DND-41 (cell line): ENCODE measurements around the gene TSC2.

Experiments
- ATAC-seq: fragments of 200-7000 bp; cut with Tn5 transposase; 3 replicates; pipeline ENCODE4 v1.9.1; 2021; ENCODE audit warnings: low read depth; ENCODE audit not compliant: insufficient read depth
- DNase-seq: peaks from one replicate; pipeline ENCODE4 v3.0.0-alpha.2; 2020
- H2AFZ ChIP-seq: 2 replicates; pipeline ENCODE4 v1.6.0; 2012; ENCODE audit warnings: low read depth, low read length
- H3K27ac ChIP-seq: 2 replicates; pipeline ENCODE4 v1.5.1; 2012; ENCODE audit warnings: low read length, inconsistent platforms
- H3K27me3 ChIP-seq: fragments of 200-600 bp; sonication (generic); 2 replicates; pipeline ENCODE4 v1.6.0; 2012; ENCODE audit warnings: low read length, mild to moderate bottlenecking, inconsistent platforms; ENCODE audit not compliant: insufficient read depth, poor library complexity
- H3K36me3 ChIP-seq: 2 replicates; pipeline ENCODE4 v1.5.1; 2012; ENCODE audit warnings: low read length, inconsistent platforms; ENCODE audit not compliant: insufficient read depth
- H3K4me1 ChIP-seq: 2 replicates; pipeline ENCODE4 v1.5.1; 2012; ENCODE audit warnings: mild to moderate bottlenecking, low read length; ENCODE audit not compliant: insufficient read depth
- H3K4me2 ChIP-seq: 2 replicates; pipeline ENCODE4 v1.6.0; 2012; ENCODE audit warnings: mild to moderate bottlenecking, moderate library complexity, low read length, inconsistent platforms; ENCODE audit not compliant: insufficient read depth
- H3K4me3 ChIP-seq, 2 experiments: fragments of 200-600 bp in 1 of 2; shearing (Covaris generic) in 1 of 2; 2 replicates each; pipeline ENCODE4 v1.5.1; 2012 to 2016; ENCODE audit warnings: inconsistent platforms in 2 of 2, low read length in 2 of 2, mild to moderate bottlenecking in 2 of 2, low read depth in 1 of 2, moderate library complexity in 1 of 2
- H3K79me2 ChIP-seq: 2 replicates; pipeline ENCODE4 v1.6.0; 2012; ENCODE audit warnings: low read length, inconsistent platforms; ENCODE audit not compliant: insufficient read depth
- H3K9ac ChIP-seq: 2 replicates; pipeline ENCODE4 v1.6.0; 2012; ENCODE audit warnings: low read depth, mild to moderate bottlenecking, inconsistent platforms, low read length, moderate library complexity
- H3K9me3 ChIP-seq: 2 replicates; pipeline ENCODE4 v1.5.1; 2012; ENCODE audit warnings: low read length, moderate library complexity, mild to moderate bottlenecking, inconsistent platforms; ENCODE audit not compliant: insufficient read depth, severe bottlenecking
- H4K20me1 ChIP-seq: 2 replicates; pipeline ENCODE4 v1.6.0; 2012; ENCODE audit warnings: low read length; ENCODE audit not compliant: insufficient read depth
- EZH2 ChIP-seq: IDR thresholded peaks from 3 replicates; pipeline ENCODE4 v1.6.1; 2012; ENCODE audit warnings: borderline replicate concordance, low read depth, mild to moderate bottlenecking, moderate library complexity, low read length, inconsistent platforms; ENCODE audit not compliant: severe bottlenecking
- TF ChIP-seq, protein P1 (sequence below): IDR thresholded peaks from 2 replicates; pipeline ENCODE4 v1.5.1; 2012; ENCODE audit warnings: borderline replicate concordance, low read length, moderate library complexity, mild to moderate bottlenecking; ENCODE audit not compliant: poor library complexity, severe bottlenecking; ENCODE audit errors: extremely low read depth

Gene TSC2

DNA sequence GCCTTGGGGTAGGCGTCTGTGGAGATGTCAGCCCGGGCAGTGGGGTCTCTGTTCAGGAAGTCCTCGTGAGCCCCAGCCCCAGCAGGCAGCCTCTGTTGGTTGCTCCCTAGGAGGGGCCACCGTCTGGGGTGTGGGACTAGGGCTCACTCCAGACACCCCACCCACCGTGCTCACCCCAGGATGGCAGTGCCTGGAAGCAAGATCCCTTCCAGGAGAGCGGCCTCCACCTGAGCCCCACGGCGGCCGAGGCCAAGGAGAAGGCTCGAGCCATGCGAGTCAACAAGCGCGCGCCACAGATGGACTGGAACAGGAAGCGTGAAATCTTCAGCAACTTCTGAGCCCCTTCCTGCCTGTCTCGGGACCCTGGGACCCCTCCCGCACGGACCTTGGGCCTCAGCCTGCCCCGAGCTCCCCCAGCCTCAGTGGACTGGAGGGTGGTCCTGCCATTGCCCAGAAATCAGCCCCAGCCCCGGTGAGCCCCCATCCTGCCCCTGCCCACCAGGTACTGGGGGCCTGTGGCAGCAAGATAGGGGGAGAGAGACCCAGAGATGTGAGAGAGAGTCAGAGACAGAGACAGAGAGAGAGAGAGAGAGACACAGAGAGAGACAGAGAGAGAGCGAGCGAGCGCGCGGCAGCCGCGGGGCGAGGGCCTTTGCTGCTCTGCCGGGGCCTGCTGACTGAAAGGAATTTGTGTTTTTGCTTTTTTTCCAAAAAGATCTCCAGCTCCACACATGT is 10.0 kb upstream of the TSC2 start:
- DNase-seq = no peak
- no peak for ATAC-seq
- TF ChIP-seq, protein P1, sequence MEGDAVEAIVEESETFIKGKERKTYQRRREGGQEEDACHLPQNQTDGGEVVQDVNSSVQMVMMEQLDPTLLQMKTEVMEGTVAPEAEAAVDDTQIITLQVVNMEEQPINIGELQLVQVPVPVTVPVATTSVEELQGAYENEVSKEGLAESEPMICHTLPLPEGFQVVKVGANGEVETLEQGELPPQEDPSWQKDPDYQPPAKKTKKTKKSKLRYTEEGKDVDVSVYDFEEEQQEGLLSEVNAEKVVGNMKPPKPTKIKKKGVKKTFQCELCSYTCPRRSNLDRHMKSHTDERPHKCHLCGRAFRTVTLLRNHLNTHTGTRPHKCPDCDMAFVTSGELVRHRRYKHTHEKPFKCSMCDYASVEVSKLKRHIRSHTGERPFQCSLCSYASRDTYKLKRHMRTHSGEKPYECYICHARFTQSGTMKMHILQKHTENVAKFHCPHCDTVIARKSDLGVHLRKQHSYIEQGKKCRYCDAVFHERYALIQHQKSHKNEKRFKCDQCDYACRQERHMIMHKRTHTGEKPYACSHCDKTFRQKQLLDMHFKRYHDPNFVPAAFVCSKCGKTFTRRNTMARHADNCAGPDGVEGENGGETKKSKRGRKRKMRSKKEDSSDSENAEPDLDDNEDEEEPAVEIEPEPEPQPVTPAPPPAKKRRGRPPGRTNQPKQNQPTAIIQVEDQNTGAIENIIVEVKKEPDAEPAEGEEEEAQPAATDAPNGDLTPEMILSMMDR = no peak
- no peak for TF ChIP-seq EZH2
- Histone ChIP-seq H4K20me1 (no peaks in the 10 kb centered on the region), H3K36me3 (no peaks in the 10 kb centered on the region), H3K9me3 (no peaks in the 10 kb centered on the region), H3K9ac (no peak overlapping the region), H2AFZ (no peak overlapping the region), H3K4me3 (no peak overlapping the region), H3K79me2 (no peaks in the 10 kb centered on the region), H3K27ac (no peak overlapping the region), H3K27me3 (no peaks in the 10 kb centered on the region), H3K4me2 (no peak overlapping the region), H3K4me1 (no peaks in the 10 kb centered on the region)

DNA sequence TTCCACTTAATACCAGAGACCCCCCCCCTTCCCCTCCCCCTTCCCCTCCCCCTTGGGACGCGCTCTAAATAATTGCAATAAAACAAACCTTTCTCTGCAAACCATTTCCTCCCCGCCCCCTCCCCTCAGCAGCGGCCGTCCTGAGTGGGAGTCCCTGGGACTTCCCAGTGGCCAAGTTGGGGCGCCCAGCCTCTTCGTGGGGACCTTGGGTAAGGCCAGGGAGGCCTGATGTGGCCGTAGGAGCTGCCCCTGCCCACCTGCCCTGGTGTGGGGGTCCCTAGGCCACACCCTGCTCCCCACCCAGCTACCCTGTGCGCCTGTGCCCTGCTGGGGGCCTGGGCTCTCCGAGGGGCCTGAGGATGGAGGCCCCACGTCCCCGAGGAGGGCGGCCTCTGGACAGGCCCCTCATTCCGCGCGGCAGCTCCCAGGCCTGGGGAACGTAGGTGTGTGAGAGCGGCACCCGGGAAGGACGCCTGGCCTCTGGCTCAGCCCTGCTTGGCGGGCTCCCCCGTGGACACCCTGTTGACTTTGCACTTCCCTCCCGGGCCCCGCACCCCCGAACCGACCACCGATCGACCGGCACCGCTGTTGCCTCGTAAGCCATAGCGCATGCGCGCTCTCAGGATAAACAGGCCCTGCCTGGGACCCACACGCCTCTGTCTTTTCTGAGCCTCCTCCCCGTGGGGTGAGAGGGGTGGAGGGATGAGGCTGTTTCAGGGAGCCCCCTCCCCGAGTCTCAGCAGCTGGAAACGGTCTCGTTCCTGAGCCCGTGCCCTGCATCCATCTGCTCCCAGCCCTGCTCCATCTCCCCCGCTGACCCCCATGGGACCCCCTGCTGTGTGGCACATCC is 9.2 kb upstream of the TSC2 start:
- no peak overlapping the region for H3K27ac ChIP-seq
- H3K27me3 ChIP-seq = no peaks in the 10 kb centered on the region
- H3K79me2 ChIP-seq = no peaks in the 10 kb centered on the region
- DNase-seq (no peak), ATAC-seq (no peak)
- no peak overlapping the region for H3K4me3 ChIP-seq
- peaks cover 7% of the 10 kb centered on the region for H3K36me3 ChIP-seq
- no peaks in the 10 kb centered on the region for H3K9me3 ChIP-seq
- no peak for TF ChIP-seq EZH2
- 0 out of 2 replicates have a peak, but pooled peaks cover 2% of the 10 kb centered on the region for H4K20me1 ChIP-seq
- H2AFZ ChIP-seq = no peak overlapping the region
- no peaks in the 10 kb centered on the region for H3K4me1 ChIP-seq
- no peak overlapping the region for H3K9ac ChIP-seq
- H3K4me2 ChIP-seq = no peak overlapping the region

DNA sequence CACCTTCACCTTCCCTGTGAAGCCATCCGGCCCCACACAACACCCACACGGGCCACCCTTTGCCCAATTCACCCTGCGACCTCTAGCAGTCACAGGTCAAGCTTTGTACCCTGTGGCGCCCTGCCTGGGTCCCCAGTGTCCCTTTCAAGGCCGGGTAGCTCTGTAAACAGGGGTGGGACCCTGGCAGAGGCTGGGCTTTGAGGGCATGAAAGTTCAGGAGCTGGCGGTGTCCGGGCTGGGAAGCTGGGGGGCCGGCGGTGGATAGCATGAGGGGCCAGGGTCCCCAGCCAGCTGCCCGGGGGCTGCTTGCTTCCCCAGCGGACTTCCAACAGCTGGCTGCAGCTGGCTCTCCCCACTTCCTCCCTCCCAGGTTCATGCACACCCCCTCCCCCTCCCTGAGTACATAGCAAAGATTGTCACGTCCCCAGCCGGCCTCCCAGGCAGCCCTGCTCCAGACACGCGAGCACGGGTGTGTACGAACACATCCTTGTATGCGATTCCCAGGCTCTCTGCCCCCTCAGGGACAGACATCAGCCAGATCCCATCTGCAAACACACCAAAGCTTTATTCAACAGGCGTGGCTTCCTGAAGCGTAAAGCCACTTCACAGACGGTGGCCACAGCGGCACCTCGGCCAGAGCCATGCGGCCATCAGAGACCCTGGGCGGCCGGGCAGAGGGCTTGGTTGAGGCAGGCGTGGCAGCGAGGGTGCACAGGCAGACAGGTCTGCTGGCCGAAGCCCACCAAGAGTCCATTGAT is 8.3 kb upstream of the TSC2 start:
- H3K27me3 ChIP-seq = no peaks in the 10 kb centered on the region
- H3K36me3 ChIP-seq = peaks cover 14% of the 10 kb centered on the region
- no peaks in the 10 kb centered on the region for H3K79me2 ChIP-seq
- H3K4me3 ChIP-seq = no peak overlapping the region
- no peak overlapping the region for H3K27ac ChIP-seq
- H3K9ac ChIP-seq = no peak overlapping the region
- ATAC-seq = no peak
- H3K4me1 ChIP-seq = no peaks in the 10 kb centered on the region
- H2AFZ ChIP-seq = no peak overlapping the region
- H3K4me2 ChIP-seq = no peak overlapping the region
- DNase-seq = no peak
- 0 out of 2 replicates have a peak, but pooled peaks cover 2% of the 10 kb centered on the region for H4K20me1 ChIP-seq
- no peaks in the 10 kb centered on the region for H3K9me3 ChIP-seq
- TF ChIP-seq EZH2 = no peak
- TF ChIP-seq, protein P1 = no peak
